ENCODE data around the gene FNBP1L.

Gene FNBP1L

DNA sequence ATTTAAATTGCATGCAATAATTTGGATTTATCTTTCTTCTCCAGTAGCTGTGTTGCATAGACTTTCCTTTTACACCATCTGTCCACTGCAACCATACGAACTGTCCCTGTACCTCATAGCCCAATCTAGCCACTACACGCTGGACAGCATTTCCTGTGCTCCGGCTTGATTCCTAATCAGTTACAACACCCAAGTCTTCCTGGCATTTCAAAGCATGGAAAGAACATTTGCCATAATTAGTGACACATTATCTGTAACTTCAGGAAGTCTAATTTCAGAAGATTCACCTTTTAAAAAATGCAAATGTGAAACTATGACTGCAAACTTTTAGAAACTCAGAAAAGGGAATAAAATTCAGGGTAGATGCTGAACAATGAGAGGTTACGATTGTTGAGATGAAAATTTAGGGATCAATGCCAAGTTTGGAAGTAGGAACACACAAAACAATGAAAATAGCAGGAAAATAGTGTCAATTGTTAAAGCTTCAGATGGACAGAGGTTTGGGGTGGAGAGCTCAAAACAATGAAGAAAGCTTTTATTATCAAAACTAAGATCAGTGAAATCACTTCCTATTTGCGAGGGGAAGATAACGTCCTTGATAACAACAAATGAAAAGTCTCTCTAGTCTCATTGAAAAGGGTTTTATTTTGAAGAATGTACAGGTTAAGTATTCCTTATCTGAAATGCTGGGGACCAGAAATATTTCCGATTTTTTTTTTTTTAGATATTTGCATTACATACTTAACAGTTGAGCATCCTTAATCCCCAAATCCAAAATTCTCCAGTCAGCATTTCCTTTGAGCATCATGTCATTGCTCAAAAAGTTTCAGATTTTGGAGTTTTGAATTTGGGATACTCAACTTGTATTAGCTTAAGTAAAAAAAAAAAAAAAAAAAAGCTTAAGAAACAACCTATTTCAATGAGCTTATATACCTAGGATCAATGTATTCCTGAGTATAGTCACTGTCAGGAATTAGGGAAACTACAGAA, 107.3 kb downstream of the FNBP1L start:
- Histone ChIP-seq H3K4me3 (ENCODE audit: low read length, poor library complexity, severe bottlenecking) (peak overlapping the region; percentile 8), H3K79me2 (ENCODE audit: insufficient read depth, low read length) (no peaks in the 10 kb centered on the region), H2AFZ (ENCODE audit: low read length) (no peak overlapping the region), H3K4me1 (ENCODE audit: insufficient read depth, low read length, poor library complexity, severe bottlenecking) (peaks cover 41% of the 10 kb centered on the region), H3K4me2 (ENCODE audit: low read depth, low read length, poor library complexity, severe bottlenecking) (peak overlapping the region; percentile 46), H3K27me3 (ENCODE audit: insufficient read depth, low read length, poor library complexity, severe bottlenecking) (no peaks in the 10 kb centered on the region), H3K36me3 (ENCODE audit: insufficient read depth, low read length) (peaks cover 6% of the 10 kb centered on the region; the same call in 1 of the 2 replicates), H3K9me3 (ENCODE audit: insufficient read depth, low read depth, low read length) (no peaks in the 10 kb centered on the region; the same call in 1 of the 2 replicates), H3K9ac (ENCODE audit: low read depth, low read length, poor library complexity, severe bottlenecking) (no peak overlapping the region), H3F3A (ENCODE audit: low read depth) (no peaks in the 10 kb centered on the region), H3K9me2 (replicated peaks; ENCODE audit: low read depth, low read length) (no peaks in the 10 kb centered on the region), H4K20me1 (ENCODE audit: insufficient read depth, low read length, poor library complexity, severe bottlenecking) (no peaks in the 10 kb centered on the region)
- TF ChIP-seq EZH2phosphoT487 (IDR thresholded peaks at IDR 0.05; ENCODE audit: borderline replicate concordance) = no peak
- TF ChIP-seq, protein P1, sequence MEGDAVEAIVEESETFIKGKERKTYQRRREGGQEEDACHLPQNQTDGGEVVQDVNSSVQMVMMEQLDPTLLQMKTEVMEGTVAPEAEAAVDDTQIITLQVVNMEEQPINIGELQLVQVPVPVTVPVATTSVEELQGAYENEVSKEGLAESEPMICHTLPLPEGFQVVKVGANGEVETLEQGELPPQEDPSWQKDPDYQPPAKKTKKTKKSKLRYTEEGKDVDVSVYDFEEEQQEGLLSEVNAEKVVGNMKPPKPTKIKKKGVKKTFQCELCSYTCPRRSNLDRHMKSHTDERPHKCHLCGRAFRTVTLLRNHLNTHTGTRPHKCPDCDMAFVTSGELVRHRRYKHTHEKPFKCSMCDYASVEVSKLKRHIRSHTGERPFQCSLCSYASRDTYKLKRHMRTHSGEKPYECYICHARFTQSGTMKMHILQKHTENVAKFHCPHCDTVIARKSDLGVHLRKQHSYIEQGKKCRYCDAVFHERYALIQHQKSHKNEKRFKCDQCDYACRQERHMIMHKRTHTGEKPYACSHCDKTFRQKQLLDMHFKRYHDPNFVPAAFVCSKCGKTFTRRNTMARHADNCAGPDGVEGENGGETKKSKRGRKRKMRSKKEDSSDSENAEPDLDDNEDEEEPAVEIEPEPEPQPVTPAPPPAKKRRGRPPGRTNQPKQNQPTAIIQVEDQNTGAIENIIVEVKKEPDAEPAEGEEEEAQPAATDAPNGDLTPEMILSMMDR (conservative IDR thresholded peaks at IDR 0.05; ENCODE audit: low read length) = no peak

DNA sequence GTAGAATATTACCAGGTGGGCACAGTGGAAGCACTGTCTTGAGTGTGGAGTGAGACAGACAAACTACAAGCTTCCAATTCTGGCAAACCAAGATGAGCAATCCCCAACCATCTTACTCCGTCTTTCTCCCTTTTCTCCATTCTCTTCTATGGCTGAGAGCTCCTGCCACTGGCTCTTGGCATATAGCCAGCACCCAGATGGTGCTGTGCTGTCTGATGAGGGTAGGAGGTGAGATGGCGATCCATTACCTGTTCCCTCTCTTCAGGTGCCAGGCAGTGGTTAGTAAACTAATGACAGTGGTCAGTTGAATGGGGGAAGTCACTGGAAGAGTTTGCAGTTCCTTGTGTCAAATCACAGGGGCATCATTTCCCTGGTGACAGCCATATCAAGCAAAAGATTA, 108.4 kb downstream of the FNBP1L start:
- TF ChIP-seq EZH2phosphoT487 (IDR thresholded peaks at IDR 0.05; ENCODE audit: borderline replicate concordance) = no peak
- TF ChIP-seq, protein P1 (conservative IDR thresholded peaks at IDR 0.05; ENCODE audit: low read length) = no peak
- Histone ChIP-seq H3K9me2 (replicated peaks; ENCODE audit: low read depth, low read length) (no peaks in the 10 kb centered on the region), H3K36me3 (ENCODE audit: insufficient read depth, low read length) (peaks cover under 1% of the 10 kb centered on the region; the same call in 1 of the 2 replicates)

DNA sequence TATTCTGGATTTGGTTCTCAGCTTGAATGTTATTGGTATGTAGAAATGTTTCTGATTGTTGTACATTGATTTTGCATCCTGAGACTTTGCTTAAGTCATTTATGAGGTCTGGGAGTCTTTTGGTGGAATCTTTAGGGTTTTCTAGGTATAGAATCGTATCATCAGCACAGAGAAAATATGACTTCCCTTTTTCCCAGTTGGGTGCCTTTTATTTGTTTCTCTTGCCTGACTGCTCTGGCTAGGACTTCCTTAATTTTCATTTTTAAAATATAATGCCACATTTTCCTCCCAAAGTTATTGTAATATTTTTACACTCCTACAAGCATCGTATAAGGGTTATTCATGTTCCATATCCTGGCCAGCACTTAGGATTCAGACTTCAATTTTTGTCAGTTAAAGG, 111.1 kb downstream of the FNBP1L start:
- Histone ChIP-seq H4K20me1 (ENCODE audit: insufficient read depth, low read length, poor library complexity, severe bottlenecking) (no peaks in the 10 kb centered on the region), H3K9me2 (replicated peaks; ENCODE audit: low read depth, low read length) (no peaks in the 10 kb centered on the region), H3K9me3 (ENCODE audit: insufficient read depth, low read depth, low read length) (no peaks in the 10 kb centered on the region; the same call in 1 of the 2 replicates), H3K36me3 (ENCODE audit: insufficient read depth, low read length) (no peaks in the 10 kb centered on the region), H3K4me3 (ENCODE audit: low read length, poor library complexity, severe bottlenecking) (no peak overlapping the region), H2AFZ (ENCODE audit: low read length) (no peak overlapping the region), H3K27me3 (ENCODE audit: insufficient read depth, low read length, poor library complexity, severe bottlenecking) (no peaks in the 10 kb centered on the region), H3K4me2 (ENCODE audit: low read depth, low read length, poor library complexity, severe bottlenecking) (no peak overlapping the region), H3K4me1 (ENCODE audit: insufficient read depth, low read length, poor library complexity, severe bottlenecking) (peaks cover 20% of the 10 kb centered on the region), H3K79me2 (ENCODE audit: insufficient read depth, low read length) (no peaks in the 10 kb centered on the region), H3K9ac (ENCODE audit: low read depth, low read length, poor library complexity, severe bottlenecking) (no peak overlapping the region), H3F3A (ENCODE audit: low read depth) (no peaks in the 10 kb centered on the region)
- TF ChIP-seq EZH2phosphoT487 (IDR thresholded peaks at IDR 0.05; ENCODE audit: borderline replicate concordance) = no peak
- TF ChIP-seq, protein P1 (conservative IDR thresholded peaks at IDR 0.05; ENCODE audit: low read length) = no peak

More for the DNA sequence above, 108.4 kb downstream of the FNBP1L start:
- Histone ChIP-seq H3F3A (ENCODE audit: low read depth) (no peaks in the 10 kb centered on the region), H3K27me3 (ENCODE audit: insufficient read depth, low read length, poor library complexity, severe bottlenecking) (no peaks in the 10 kb centered on the region), H3K79me2 (ENCODE audit: insufficient read depth, low read length) (no peaks in the 10 kb centered on the region), H2AFZ (ENCODE audit: low read length) (no peak overlapping the region), H3K9me3 (ENCODE audit: insufficient read depth, low read depth, low read length) (no peaks in the 10 kb centered on the region; the same call in 1 of the 2 replicates), H3K4me3 (ENCODE audit: low read length, poor library complexity, severe bottlenecking) (no peak overlapping the region), H4K20me1 (ENCODE audit: insufficient read depth, low read length, poor library complexity, severe bottlenecking) (no peaks in the 10 kb centered on the region), H3K4me2 (ENCODE audit: low read depth, low read length, poor library complexity, severe bottlenecking) (no peak overlapping the region), H3K9ac (ENCODE audit: low read depth, low read length, poor library complexity, severe bottlenecking) (no peak overlapping the region), H3K4me1 (ENCODE audit: insufficient read depth, low read length, poor library complexity, severe bottlenecking) (peaks cover 41% of the 10 kb centered on the region)

Measured in Loucy (cell line).